GM03348 (cell line): ENCODE measurements around the gene RBM26.
"Not testable (repeated sequence)": the region's sequence is repeated elsewhere in the genome, so short reads cannot be mapped to it uniquely, and the experiment has no call there.

Experiments used
- DNase-seq: peaks from one replicate; pipeline ENCODE4 v3.0.0; 2012; ENCODE audit warnings: low spot score

The RBM26 gene

GRCh38 chr13:79386125-79386826, 19.8 kb downstream of the RBM26 start:
- DNase-seq, result no peak

GRCh38 chr13:79385694-79386093, 20.4 kb downstream of the RBM26 start:
- DNase-seq, result no peak

GRCh38 chr13:79384022-79384610, 21.9 kb downstream of the RBM26 start:
- no peak for DNase-seq

- no peak for DNase-seq
Measured at GRCh38 chr13:79382545-79383275, 23.3 kb downstream of the RBM26 start.

GRCh38 chr13:79380997-79381396, 25.1 kb downstream of the RBM26 start:
- no peak for DNase-seq

- DNase-seq, result no peak
Measured at GRCh38 chr13:79379274-79379673, 26.8 kb downstream of the RBM26 start.

GRCh38 chr13:79376843-79377242, 29.2 kb downstream of the RBM26 start:
- DNase-seq, result no peak

- no peak for DNase-seq
Measured at GRCh38 chr13:79374578-79374977, 31.5 kb downstream of the RBM26 start.

GRCh38 chr13:79373916-79374315, 32.1 kb downstream of the RBM26 start:
- no peak for DNase-seq

GRCh38 chr13:79369226-79369625, 36.8 kb downstream of the RBM26 start:
- no peak for DNase-seq

GRCh38 chr13:79365981-79366380, 40.1 kb downstream of the RBM26 start:
- no peak for DNase-seq

GRCh38 chr13:79361299-79361698, 44.8 kb downstream of the RBM26 start:
- no peak for DNase-seq

- no peak for DNase-seq
Measured at GRCh38 chr13:79360095-79360494, 46.0 kb downstream of the RBM26 start.

- DNase-seq, result no peak
Measured at GRCh38 chr13:79359064-79359463, 47.0 kb downstream of the RBM26 start.

GRCh38 chr13:79354285-79354684, 51.8 kb downstream of the RBM26 start:
- no peak for DNase-seq

- DNase-seq, result no peak
Measured at GRCh38 chr13:79353693-79354092, 52.4 kb downstream of the RBM26 start.

GRCh38 chr13:79352107-79352506, 53.9 kb downstream of the RBM26 start:
- no peak for DNase-seq

- DNase-seq, result not testable (repeated sequence)
Measured at GRCh38 chr13:79349608-79350007, 56.4 kb downstream of the RBM26 start.

- DNase-seq, result no peak
Measured at GRCh38 chr13:79349011-79349410, 57.0 kb downstream of the RBM26 start.

GRCh38 chr13:79346300-79346914, 59.6 kb downstream of the RBM26 start:
- DNase-seq, result no peak

GRCh38 chr13:79341202-79341601, 64.9 kb downstream of the RBM26 start:
- no peak for DNase-seq

- DNase-seq, result no peak
Measured at GRCh38 chr13:79340490-79340889, 65.6 kb downstream of the RBM26 start.

- DNase-seq, result no peak
Measured at GRCh38 chr13:79338343-79338742, 67.7 kb downstream of the RBM26 start.
